ENCODE measurements around the gene SHTN1. TPM values are rescaled to one million over a fixed set of nuclear protein-coding genes. Genes with fewer than 3 reads are reported as not detected.

The SHTN1 gene, protein sequence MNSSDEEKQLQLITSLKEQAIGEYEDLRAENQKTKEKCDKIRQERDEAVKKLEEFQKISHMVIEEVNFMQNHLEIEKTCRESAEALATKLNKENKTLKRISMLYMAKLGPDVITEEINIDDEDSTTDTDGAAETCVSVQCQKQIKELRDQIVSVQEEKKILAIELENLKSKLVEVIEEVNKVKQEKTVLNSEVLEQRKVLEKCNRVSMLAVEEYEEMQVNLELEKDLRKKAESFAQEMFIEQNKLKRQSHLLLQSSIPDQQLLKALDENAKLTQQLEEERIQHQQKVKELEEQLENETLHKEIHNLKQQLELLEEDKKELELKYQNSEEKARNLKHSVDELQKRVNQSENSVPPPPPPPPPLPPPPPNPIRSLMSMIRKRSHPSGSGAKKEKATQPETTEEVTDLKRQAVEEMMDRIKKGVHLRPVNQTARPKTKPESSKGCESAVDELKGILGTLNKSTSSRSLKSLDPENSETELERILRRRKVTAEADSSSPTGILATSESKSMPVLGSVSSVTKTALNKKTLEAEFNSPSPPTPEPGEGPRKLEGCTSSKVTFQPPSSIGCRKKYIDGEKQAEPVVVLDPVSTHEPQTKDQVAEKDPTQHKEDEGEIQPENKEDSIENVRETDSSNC
- 1 to 10 TPM; 3.2 to 4.8 TPM for total RNA-seq

DNA sequence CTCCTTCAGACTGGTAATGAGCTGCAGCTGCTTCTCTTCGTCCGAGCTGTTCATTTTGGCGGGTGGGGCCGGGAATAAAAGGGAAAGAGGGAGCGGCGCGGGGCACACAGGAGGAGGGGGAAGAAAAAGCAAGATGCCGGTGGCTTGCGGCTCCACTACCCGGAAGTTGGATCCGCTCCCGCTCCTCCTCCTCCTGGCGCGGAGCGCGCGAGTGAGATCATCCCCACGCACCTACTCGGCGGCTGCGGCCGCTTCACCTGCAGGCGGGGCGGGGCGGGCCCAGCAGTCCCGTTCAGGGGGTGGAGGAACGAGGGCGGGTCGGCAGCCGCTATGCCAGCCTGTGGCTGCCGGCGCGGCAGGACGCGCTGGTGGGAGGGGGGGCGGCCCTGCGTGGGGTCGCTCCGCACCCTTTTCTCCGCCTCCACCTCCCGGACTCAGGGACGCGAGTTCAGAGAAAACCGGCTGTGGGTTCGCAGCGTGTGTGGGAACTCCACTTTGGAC lies at the start of gene SHTN1:
SHTN1 (minus strand) TSS at position 162 of the 501 bp plus-strand sequence; CDS start at position 54, 108 bp downstream.
- peaks cover 0 to 7% of the 10 kb centered on the region in 2 donors for H3K4me1 ChIP-seq
- peak; percentile 68 for DNase-seq (ENCODE audit: low spot score)
- peak within 1 kb of the TSS; percentile 69 to 80 for H3K4me3 ChIP-seq
- TF ChIP-seq, protein P1, sequence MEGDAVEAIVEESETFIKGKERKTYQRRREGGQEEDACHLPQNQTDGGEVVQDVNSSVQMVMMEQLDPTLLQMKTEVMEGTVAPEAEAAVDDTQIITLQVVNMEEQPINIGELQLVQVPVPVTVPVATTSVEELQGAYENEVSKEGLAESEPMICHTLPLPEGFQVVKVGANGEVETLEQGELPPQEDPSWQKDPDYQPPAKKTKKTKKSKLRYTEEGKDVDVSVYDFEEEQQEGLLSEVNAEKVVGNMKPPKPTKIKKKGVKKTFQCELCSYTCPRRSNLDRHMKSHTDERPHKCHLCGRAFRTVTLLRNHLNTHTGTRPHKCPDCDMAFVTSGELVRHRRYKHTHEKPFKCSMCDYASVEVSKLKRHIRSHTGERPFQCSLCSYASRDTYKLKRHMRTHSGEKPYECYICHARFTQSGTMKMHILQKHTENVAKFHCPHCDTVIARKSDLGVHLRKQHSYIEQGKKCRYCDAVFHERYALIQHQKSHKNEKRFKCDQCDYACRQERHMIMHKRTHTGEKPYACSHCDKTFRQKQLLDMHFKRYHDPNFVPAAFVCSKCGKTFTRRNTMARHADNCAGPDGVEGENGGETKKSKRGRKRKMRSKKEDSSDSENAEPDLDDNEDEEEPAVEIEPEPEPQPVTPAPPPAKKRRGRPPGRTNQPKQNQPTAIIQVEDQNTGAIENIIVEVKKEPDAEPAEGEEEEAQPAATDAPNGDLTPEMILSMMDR (IDR thresholded peaks at IDR 0.05): no peak
- H3K9me3 ChIP-seq: no peaks in the 10 kb centered on the region
- H3K27ac ChIP-seq: peak within 1 kb of the TSS; percentile 82 to 83
- H3K36me3 ChIP-seq: no peaks in the 10 kb centered on the region
- no peaks in the 10 kb centered on the region for H3K27me3 ChIP-seq

- Histone ChIP-seq H3K9me3 (peaks cover 0 to 8% of the 10 kb centered on the region in 2 donors), H3K4me3 (no peak overlapping the region), H3K36me3 (no peaks in the 10 kb centered on the region), H3K27me3 (no peaks in the 10 kb centered on the region), H3K27ac (no peak overlapping the region), H3K4me1 (no peaks in the 10 kb centered on the region)
- TF ChIP-seq, protein P1 (IDR thresholded peaks at IDR 0.05): no peak
- no peak for DNase-seq (ENCODE audit: low spot score)
Observed at GRCh38 chr10:117053482-117053881, 48.5 kb upstream of the SHTN1 start.

DNA sequence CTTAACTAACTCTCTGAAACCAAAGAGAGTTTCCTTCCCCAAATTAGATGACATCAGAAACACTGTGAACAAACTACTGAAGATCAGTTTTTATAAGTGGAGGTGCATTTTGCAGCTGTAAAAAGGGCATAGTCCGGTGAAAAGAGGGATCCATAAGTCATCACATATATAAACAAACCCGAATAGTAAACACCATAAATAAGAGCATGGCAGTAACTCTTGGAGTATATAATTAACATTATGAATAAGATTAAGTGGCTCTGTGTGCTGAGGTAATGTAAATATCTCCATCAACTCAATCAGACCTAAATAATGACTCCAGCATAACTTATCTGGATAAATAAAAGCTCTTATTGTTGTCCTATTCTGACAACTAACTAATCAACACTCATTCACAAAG lies 43.0 kb upstream of the SHTN1 start:
- Histone ChIP-seq H3K9me3 (peaks cover 0 to 16% of the 10 kb centered on the region in 2 donors), H3K4me1 (no peaks in the 10 kb centered on the region), H3K4me3 (no peak overlapping the region), H3K27me3 (no peaks in the 10 kb centered on the region), H3K27ac (no peak overlapping the region), H3K36me3 (no peaks in the 10 kb centered on the region)
- TF ChIP-seq, protein P1 (IDR thresholded peaks at IDR 0.05): no peak
- no peak for DNase-seq (ENCODE audit: low spot score)

DNA sequence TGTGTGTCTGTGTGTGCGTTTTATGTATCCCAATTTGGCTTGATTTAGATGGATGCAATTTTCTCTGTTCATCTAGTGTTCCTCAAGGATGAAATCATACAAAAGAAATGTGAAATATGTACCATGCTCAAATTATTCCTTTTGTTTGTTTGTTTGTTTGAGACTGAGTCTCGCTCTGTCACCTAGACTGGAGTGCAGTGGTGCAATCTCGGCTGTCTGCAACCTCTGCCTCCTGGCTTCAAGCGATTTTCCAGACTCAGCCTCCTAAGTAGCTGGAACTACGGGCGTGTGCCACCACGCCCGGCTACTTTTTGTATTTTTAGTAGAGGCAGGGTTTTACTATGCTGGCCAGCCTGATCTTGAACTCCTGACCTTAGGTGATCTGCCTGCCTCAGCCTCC lies 11.3 kb upstream of the SHTN1 start:
- Histone ChIP-seq H3K9me3 (no peaks in the 10 kb centered on the region), H3K27ac (no peak overlapping the region), H3K27me3 (no peaks in the 10 kb centered on the region), H3K4me1 (no peaks in the 10 kb centered on the region), H3K36me3 (no peaks in the 10 kb centered on the region), H3K4me3 (no peak overlapping the region)
- TF ChIP-seq, protein P1 (IDR thresholded peaks at IDR 0.05): no peak
- no peak for DNase-seq (ENCODE audit: low spot score)

DNA sequence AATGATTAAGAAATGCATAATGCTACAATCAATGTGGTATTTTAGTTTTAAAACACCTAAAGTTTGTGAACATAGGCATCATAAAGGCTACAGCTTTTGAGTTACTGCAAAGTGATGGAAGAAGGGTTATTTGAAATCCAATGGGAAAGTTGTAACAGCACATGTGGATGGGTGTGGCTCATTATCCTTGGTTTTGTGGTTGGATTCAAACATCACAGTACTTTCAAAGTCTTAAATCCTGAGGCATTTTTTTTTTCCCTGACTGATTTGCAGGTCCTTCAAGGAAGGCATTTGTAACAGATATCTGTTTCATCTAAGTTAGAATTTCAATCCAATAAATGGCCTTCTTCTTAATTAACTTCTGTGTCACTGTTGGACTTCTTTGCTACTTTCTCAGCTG lies 9.8 kb upstream of the SHTN1 start:
- no peak overlapping the region for H3K27ac ChIP-seq
- H3K4me1 ChIP-seq: no peaks in the 10 kb centered on the region
- TF ChIP-seq, protein P1 (IDR thresholded peaks at IDR 0.05): no peak
- no peak for DNase-seq (ENCODE audit: low spot score)
- H3K9me3 ChIP-seq: no peaks in the 10 kb centered on the region
- no peak overlapping the region for H3K4me3 ChIP-seq
- no peaks in the 10 kb centered on the region for H3K27me3 ChIP-seq
- H3K36me3 ChIP-seq: no peaks in the 10 kb centered on the region

All from right atrium auricular region (tissue), 2 donors.